Cardiac muscle cell (in vitro differentiated cells and primary cell): Measurements from ENCODE around the gene CCR2. TPM values are rescaled to one million over a fixed set of nuclear protein-coding genes. Genes with fewer than 3 reads are reported as not detected.

Experiments used
- DNase-seq, 2 donors: peaks; one replicate each; pipeline versions ENCODE4 v3.0.0 to v3.0.0-alpha.2; 2010 to 2017; ENCODE audit warnings: low read depth in 1 of 2, low spot score in 1 of 2
- H3K27ac ChIP-seq: fragments of 200-600 bp; sonication (generic); 2 replicates; pipeline ENCODE4 v1.5.1; 2016
- H3K27me3 ChIP-seq: fragments of 200-600 bp; sonication (generic); 2 replicates; pipeline ENCODE4 v1.6.0; 2016; ENCODE audit warnings: control low read depth
- H3K36me3 ChIP-seq: fragments of 200-600 bp; sonication (generic); 2 replicates; pipeline ENCODE4 v1.5.1; 2016; ENCODE audit warnings: control low read depth
- H3K4me1 ChIP-seq: fragments of 200-600 bp; sonication (generic); 2 replicates; pipeline ENCODE4 v1.8.1; 2017; ENCODE audit warnings: low read depth, mild to moderate bottlenecking, mixed run types
- H3K4me3 ChIP-seq: fragments of 200-600 bp; sonication (generic); 2 replicates; pipeline ENCODE4 v1.5.1; 2016; ENCODE audit warnings: mild to moderate bottlenecking
- H3K9me3 ChIP-seq: fragments of 200-600 bp; sonication (generic); 2 replicates; pipeline ENCODE4 v1.5.1; 2017; ENCODE audit warnings: low read depth, mild to moderate bottlenecking, control low read depth
- CTCF ChIP-seq: IDR thresholded peaks from 2 replicates; pipeline ENCODE4 v1.5.1; 2012; ENCODE audit warnings: low read depth, mild to moderate bottlenecking, low read length
- polyA plus RNA-seq: library from polyadenylated mRNA; unstranded; fragments of >200 nt; fragmentation: Nextera tagmentation; extraction: Ambion mirVana; gene quantifications from 2 replicates; pipeline ENCODE4 v1.2.1, GENCODE V29; 2016
- total RNA-seq: library from RNA; depleted of rRNA; stranded (reverse); fragments of >200 nt; gene quantifications from 2 replicates; pipeline ENCODE4 v1.2.3, GENCODE V29; 2016

CCR2 gene
- total and polyA plus RNA-seq, 2 experiments from 2014 or later: not detected

DNA sequence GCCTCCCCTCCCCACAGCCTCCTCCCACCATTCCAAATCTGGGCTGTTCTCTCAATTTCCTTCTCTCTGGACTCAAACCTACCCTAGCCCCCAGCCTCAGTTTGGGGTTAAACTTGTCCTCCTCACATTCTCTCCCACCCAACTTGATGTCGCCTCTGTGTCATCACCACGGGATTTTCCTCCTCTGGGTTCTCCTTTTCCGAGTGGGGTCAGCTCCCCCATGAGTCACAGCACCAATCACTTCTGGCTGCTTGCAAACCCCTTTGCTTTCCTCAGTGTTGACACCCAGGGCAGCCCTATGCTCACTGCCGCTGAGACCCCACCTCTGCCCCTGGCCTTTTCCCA is 52.5 kb downstream of the CCR2 start:
- Histone ChIP-seq H3K36me3 (no peaks in the 10 kb centered on the region), H3K4me3 (no peak overlapping the region), H3K27ac (peak overlapping the region; percentile 58), H3K27me3 (no peaks in the 10 kb centered on the region), H3K4me1 (peaks cover 30% of the 10 kb centered on the region), H3K9me3 (no peaks in the 10 kb centered on the region)
- TF ChIP-seq CTCF: no peak
- no peak for DNase-seq

- DNase-seq: peak in 1 of 2 donors; percentile 37
- Histone ChIP-seq H3K27ac (peak within 1 kb of the TSS; percentile 58), H3K4me3 (no peak within 1 kb of the TSS)
These were observed 53.1 kb downstream of the CCR2 start, which contains the start of the genes CCR5AS and CCRL2 for GRCh38 chr3:46406788-46407611. CCR5AS (minus strand) TSS chr3:46407066. CCRL2 (plus strand) TSS chr3:46407259; CDS start chr3:46408080, 821 bp downstream.

GRCh38 chr3:46407970-46408369 is 54.1 kb downstream of the CCR2 start:
- Histone ChIP-seq H3K4me3 (no peak overlapping the region), H3K27me3 (no peaks in the 10 kb centered on the region), H3K4me1 (peaks cover 42% of the 10 kb centered on the region), H3K27ac (no peak overlapping the region), H3K9me3 (no peaks in the 10 kb centered on the region), H3K36me3 (no peaks in the 10 kb centered on the region)
- no peak for TF ChIP-seq CTCF
- DNase-seq: no peak

More at GRCh38 chr3:46406788-46407611, 53.1 kb downstream of the CCR2 start, which contains the start of the genes CCR5AS and CCRL2:
- no peaks in the 10 kb centered on the region for H3K36me3 ChIP-seq
- peaks cover 33% of the 10 kb centered on the region for H3K4me1 ChIP-seq
- no peaks in the 10 kb centered on the region for H3K27me3 ChIP-seq
- H3K9me3 ChIP-seq: no peaks in the 10 kb centered on the region
- TF ChIP-seq CTCF: no peak

DNA sequence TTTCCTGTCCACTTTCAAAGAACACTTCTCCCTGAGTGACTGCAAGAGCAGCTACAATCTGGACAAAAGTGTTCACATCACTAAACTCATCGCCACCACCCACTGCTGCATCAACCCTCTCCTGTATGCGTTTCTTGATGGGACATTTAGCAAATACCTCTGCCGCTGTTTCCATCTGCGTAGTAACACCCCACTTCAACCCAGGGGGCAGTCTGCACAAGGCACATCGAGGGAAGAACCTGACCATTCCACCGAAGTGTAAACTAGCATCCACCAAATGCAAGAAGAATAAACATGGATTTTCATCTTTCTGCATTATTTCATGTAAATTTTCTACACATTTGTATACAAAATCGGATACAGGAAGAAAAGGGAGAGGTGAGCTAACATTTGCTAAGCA is 54.9 kb downstream of the CCR2 start:
- DNase-seq: no peak
- H3K27ac ChIP-seq: no peak overlapping the region
- H3K9me3 ChIP-seq: no peaks in the 10 kb centered on the region
- H3K4me1 ChIP-seq: peaks cover 51% of the 10 kb centered on the region
- no peak overlapping the region for H3K4me3 ChIP-seq
- H3K27me3 ChIP-seq: no peaks in the 10 kb centered on the region
- TF ChIP-seq CTCF: no peak
- no peaks in the 10 kb centered on the region for H3K36me3 ChIP-seq

- peaks cover 61% of the 10 kb centered on the region for H3K4me1 ChIP-seq
- no peak overlapping the region for H3K27ac ChIP-seq
- H3K9me3 ChIP-seq: no peaks in the 10 kb centered on the region
- no peak for DNase-seq
- no peaks in the 10 kb centered on the region for H3K27me3 ChIP-seq
- no peak overlapping the region for H3K4me3 ChIP-seq
- no peak for TF ChIP-seq CTCF
- H3K36me3 ChIP-seq: no peaks in the 10 kb centered on the region
These were observed 56.0 kb downstream of the CCR2 start for GRCh38 chr3:46409739-46410489.

Other genes starting within 250 kb of the CCR2 start
- gene CCR1, start 145.8 kb upstream of the CCR2 start, total RNA-seq: 0.07 TPM in 1 of 2 replicates, not detected in the other
- gene CCR1, start 145.8 kb upstream of the CCR2 start, polyA plus RNA-seq: not detected in 2 replicates
- not detected in 2 replicates for gene CCR3, start 111.7 kb upstream of the CCR2 start, total RNA-seq
- gene CCR3, start 111.7 kb upstream of the CCR2 start, polyA plus RNA-seq: not detected in 2 replicates
- not detected in 2 replicates for gene CCR5, start 16.8 kb downstream of the CCR2 start, total RNA-seq
- not detected in 2 replicates for gene CCR5, start 16.8 kb downstream of the CCR2 start, polyA plus RNA-seq
- 7.2 and 8.6 TPM in 2 replicates for gene CCRL2, start 53.1 kb downstream of the CCR2 start, total RNA-seq
- 5.3 and 10.4 TPM in 2 replicates for gene CCRL2, start 53.1 kb downstream of the CCR2 start, polyA plus RNA-seq
- not detected in 2 replicates for gene LTF, start 110.8 kb downstream of the CCR2 start, total RNA-seq
- not detected in 2 replicates for gene LTF, start 110.8 kb downstream of the CCR2 start, polyA plus RNA-seq
- not detected in 2 replicates for gene RTP3, start 143.9 kb downstream of the CCR2 start, total RNA-seq
- not detected in 2 replicates for gene RTP3, start 143.9 kb downstream of the CCR2 start, polyA plus RNA-seq
- 0.56 and 0.77 TPM in 2 replicates for gene LRRC2, start 212.2 kb downstream of the CCR2 start, total RNA-seq
- 0.71 and 1.6 TPM in 2 replicates for gene LRRC2, start 212.2 kb downstream of the CCR2 start, polyA plus RNA-seq